Measurements from ENCODE around the gene PITX1.
"Not testable (repeated sequence)": the region's sequence is repeated elsewhere in the genome, so short reads cannot be mapped to it uniquely, and the experiment has no call there.

Gene PITX1

DNA sequence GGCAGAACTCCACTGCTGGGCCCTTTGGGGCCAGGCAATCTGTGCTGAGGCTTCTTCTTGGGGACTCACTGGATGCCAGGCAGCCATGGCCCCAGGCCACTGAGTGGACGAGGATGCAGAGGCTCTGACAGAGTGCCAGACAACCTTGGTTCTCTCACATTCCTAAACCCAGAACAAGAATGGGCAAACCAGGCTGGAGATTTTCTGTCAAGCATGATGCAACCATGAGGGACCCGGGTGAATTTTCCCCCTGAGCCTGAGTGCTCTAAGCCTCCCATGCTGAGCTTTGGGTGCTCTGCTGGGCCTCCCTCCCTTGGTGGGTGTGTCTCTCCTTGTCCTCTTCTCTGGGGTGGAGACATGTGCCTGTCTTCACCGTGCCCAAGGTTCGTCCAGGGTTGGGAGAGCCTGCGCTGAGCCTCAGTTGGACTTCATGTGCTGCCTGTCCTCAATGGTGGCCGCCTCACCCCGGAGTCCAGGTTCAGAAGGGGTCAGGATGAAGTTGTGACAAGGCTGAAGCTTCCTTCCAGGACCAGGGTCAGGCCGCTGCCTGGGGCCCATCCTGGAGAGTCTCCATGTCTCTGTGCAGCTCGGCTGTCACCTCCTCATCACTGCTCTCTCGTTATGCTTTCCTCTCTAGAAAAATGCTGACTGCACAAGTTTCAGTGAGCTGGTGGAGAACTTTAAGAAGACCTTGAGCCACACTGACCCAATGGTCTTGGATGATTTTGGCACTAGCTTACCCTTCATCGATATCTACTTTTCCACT lies 24.1 kb downstream of the PITX1 start:
- peaks cover 2% of the 10 kb centered on the region for H3K27me3 Mint-ChIP-seq
- no peaks in the 10 kb centered on the region for H3K36me3 Mint-ChIP-seq
- H3K27ac Mint-ChIP-seq, result no peak overlapping the region
- no peak overlapping the region for H3K4me3 Mint-ChIP-seq
- DNase-seq (ENCODE audit: low spot score in 2 of 2) (no peak), ATAC-seq (ENCODE audit: low read depth) (no peak)
- H3K4me1 Mint-ChIP-seq, result no peaks in the 10 kb centered on the region
- no peaks in the 10 kb centered on the region for H3K9me3 Mint-ChIP-seq

DNA sequence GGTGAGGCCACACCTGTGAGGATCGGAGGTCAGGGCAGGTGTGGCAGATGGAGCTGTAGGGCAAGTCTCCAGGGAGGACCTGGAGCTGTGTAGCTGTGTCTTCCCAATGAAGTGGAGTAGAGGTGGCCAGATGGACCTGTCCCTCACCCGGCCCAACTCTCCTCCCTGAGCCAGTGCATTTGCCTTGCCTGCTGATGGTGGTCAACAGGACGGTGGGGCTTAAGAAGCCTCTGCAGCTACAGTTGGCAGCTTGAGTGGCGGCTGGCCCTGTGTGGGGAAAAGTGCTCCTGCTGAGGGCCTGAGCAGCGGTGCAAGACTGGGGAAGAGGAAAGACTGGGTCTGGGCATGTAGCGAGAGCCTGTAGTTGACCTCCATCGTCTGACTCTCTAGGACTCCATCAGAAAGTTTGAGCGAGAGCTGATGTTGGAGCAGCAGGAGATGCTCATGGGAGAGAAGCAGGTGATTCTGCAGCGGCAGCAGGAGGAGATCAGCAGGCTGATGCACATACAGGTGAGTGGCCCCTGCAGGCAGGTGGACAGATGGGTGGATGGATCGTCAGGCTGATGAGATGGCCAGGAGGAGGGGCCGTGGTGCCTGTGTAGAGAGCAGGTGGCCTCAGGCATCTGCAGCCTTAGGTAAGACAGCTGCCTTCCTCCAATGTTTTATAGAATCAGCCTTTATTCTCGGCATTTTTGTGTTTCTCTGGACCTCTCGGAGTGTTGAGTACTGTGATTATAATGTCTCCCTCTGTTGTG lies 24.9 kb downstream of the PITX1 start:
- Mint-ChIP-seq H3K4me1 (no peaks in the 10 kb centered on the region), H3K36me3 (no peaks in the 10 kb centered on the region), H3K27me3 (peaks cover 5% of the 10 kb centered on the region), H3K4me3 (no peak overlapping the region), H3K27ac (no peak overlapping the region), H3K9me3 (no peaks in the 10 kb centered on the region)
- DNase-seq (ENCODE audit: low spot score in 2 of 2) (no peak), ATAC-seq (ENCODE audit: low read depth) (no peak)

DNA sequence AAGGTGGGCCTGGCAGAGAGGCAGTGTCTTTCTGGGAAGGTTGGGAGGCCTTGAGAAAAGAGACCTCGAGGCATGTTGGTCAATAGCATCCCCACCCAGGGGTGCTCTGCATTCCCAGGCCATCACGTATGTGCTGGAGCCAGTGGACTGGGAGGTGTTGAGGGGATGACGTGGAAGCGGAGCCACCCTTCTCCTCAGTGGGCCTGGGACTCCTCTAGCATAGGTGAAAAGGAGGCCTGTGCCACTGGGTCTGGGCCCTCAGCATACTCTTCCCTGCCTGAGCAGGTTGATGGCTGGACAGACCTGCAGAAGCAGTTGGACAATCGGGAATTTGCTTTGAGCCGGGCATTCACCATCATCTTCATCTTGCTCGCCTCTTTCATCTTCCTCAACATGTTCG lies 25.5 kb downstream of the PITX1 start:
- Mint-ChIP-seq H3K36me3 (no peaks in the 10 kb centered on the region), H3K27me3 (peaks cover 5% of the 10 kb centered on the region), H3K4me3 (no peak overlapping the region), H3K4me1 (no peaks in the 10 kb centered on the region), H3K27ac (no peak overlapping the region), H3K9me3 (no peaks in the 10 kb centered on the region)
- DNase-seq (ENCODE audit: low spot score in 2 of 2) (no peak), ATAC-seq (ENCODE audit: low read depth) (no peak)

DNA sequence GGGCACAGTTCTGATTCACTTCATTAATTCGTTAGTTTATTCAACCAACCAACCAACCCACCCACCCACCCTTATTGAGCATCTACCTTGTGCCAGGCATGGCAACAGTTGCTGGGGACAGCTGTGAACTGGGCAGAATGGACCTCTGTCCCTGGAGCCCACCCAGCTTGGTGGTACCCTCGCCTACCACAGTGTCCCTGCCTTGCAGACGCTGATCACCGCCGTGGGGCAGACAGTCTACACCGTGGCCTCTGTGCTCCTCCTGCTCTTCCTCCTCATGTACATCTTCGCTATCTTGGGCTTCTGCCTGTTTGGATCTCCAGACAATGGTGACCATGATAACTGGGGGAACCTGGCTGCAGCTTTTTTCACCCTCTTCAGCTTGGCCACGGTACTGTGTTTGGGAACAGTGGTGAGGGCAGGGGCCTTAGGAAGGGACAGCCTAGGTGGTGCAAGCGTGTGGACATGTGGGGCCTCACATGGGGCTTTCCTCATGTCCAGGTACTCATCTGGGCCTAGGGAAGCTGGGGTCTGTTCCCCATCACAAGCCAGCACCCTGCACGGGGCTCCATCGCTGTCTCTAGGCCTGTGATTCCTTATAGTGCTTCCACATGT lies 26.2 kb downstream of the PITX1 start:
- H3K9me3 Mint-ChIP-seq, result no peaks in the 10 kb centered on the region
- peaks cover 5% of the 10 kb centered on the region for H3K27me3 Mint-ChIP-seq
- H3K27ac Mint-ChIP-seq, result no peak overlapping the region

DNA sequence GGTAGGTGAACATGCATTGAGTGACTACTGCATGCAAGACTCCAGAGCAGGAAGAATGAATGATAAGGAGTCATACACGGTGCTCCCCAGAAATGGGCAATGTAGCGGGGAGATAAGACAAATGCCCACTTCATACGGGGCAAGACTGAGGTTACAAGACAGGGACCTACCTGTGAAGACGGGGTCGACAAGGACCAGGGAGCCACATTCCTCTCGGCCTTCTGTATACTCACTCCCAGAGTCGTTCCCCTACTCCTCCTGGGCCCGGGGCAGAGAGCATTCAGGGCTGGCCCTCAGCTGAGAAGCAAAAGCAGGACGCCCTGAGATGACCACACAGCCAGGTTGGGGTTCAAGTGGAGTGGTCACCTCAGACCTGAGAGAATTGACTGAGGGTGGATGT lies 26.7 kb downstream of the PITX1 start:
- Mint-ChIP-seq H3K36me3 (peaks cover 6% of the 10 kb centered on the region), H3K4me3 (no peak overlapping the region), H3K4me1 (no peaks in the 10 kb centered on the region), H3K9me3 (no peaks in the 10 kb centered on the region), H3K27me3 (peaks cover 2% of the 10 kb centered on the region), H3K27ac (no peak overlapping the region)
- ATAC-seq (ENCODE audit: low read depth) (no peak), DNase-seq (ENCODE audit: low spot score in 2 of 2) (no peak)

More for the DNA sequence above, 26.2 kb downstream of the PITX1 start:
- H3K4me1 Mint-ChIP-seq, result no peaks in the 10 kb centered on the region
- DNase-seq (ENCODE audit: low spot score in 2 of 2) (no peak), ATAC-seq (ENCODE audit: low read depth) (no peak)
- H3K4me3 Mint-ChIP-seq, result no peak overlapping the region
- H3K36me3 Mint-ChIP-seq, result peaks cover under 1% of the 10 kb centered on the region

DNA sequence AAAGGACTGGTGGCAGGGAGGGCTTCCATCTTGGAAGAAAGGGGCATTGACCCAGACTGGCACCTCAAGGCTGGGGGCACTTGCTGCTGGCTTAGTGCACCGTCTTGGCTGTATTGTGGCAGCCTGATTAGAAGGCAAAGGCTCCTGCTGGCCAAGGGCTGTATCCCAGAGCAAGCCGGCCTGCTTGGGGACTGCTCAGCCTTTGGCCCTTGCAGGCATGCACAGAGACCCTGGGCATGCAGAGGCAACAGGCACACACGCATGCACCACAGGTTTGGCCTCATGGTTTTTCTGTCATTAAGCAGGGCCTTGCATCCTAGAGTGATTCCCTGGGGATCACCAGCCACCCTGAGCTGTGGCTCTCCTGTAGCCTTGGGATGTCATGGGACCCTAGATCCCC lies 29.0 kb downstream of the PITX1 start:
- Mint-ChIP-seq H3K4me3 (no peak overlapping the region), H3K36me3 (peaks cover 7% of the 10 kb centered on the region), H3K27me3 (peaks cover 2% of the 10 kb centered on the region), H3K4me1 (no peaks in the 10 kb centered on the region), H3K9me3 (no peaks in the 10 kb centered on the region), H3K27ac (no peak overlapping the region)
- no peak for DNase-seq (ENCODE audit: low spot score in 2 of 2)
- no peak for ATAC-seq (ENCODE audit: low read depth)

DNA sequence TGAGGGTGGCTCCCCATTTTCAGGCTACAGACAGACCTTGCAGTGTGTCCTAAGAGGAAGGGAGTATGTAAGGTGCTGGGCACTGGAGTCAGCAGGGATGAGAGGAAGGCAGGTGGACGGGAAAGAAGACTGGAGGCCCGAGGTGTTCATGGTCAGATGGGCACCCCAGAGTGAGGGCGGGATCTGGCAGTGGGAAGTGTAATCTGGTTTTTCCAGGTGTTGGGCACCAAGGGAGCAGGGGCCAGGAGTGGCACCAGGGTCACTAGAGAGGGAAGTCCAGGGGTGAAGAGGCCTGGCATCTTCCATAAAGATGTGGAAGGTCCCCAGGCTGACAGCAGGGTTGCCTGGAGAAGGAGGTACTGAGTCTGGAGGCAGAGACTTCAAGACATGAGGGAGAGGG lies 29.7 kb downstream of the PITX1 start:
- H3K27ac Mint-ChIP-seq, result no peak overlapping the region

DNA sequence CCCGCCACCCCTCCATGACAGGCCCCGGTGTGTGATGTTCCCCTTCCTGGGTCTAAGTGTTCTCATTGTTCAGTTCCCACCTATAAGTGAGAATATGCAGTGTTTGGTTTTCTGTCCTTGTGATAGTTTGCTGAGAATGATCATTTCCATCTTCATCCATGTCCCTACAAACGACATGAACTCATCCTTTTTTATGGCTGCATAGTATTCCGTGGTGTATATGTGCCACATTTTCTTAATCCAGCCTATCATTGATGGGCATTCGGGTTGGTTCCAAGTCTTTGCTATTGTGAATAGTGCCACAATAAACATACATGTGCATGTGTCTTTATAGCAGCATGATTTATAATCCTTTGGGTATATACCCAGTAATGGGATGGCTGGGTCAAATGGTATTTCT lies 36.0 kb downstream of the PITX1 start:
- not testable (repeated sequence) for ATAC-seq (ENCODE audit: low read depth); DNase-seq (ENCODE audit: low spot score in 2 of 2); H3K27ac Mint-ChIP-seq

More for the DNA sequence above, 29.7 kb downstream of the PITX1 start:
- DNase-seq (ENCODE audit: low spot score in 2 of 2) (no peak), ATAC-seq (ENCODE audit: low read depth) (no peak)
- peaks cover 2% of the 10 kb centered on the region for H3K27me3 Mint-ChIP-seq
- no peaks in the 10 kb centered on the region for H3K4me1 Mint-ChIP-seq
- peaks cover 7% of the 10 kb centered on the region for H3K36me3 Mint-ChIP-seq
- H3K4me3 Mint-ChIP-seq, result no peak overlapping the region
- no peaks in the 10 kb centered on the region for H3K9me3 Mint-ChIP-seq

DNA sequence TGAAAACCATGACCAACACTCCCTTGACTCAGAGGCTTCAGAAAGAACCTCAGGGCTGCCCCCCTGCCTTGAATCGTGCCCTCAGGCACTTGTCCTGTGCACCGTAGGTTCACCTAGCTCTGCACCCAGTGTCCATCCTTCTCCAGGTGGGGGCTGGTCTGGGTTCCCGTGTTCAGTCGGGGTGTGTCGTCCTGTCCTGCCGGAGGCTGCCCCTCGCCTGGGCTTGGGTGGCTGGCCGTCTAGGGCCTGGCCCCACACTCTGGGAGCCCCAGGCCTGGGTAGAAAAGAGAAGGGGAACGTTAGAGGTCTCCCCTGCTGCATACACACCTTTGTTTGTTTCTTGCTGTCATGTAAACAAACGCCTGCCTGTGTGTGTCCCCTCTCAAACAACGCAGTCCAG lies 37.0 kb downstream of the PITX1 start:
- DNase-seq (ENCODE audit: low spot score in 2 of 2) (no peak), ATAC-seq (ENCODE audit: low read depth) (no peak)
- no peaks in the 10 kb centered on the region for H3K9me3 Mint-ChIP-seq
- H3K4me3 Mint-ChIP-seq, result no peak overlapping the region
- H3K27ac Mint-ChIP-seq, result no peak overlapping the region
- H3K36me3 Mint-ChIP-seq, result no peaks in the 10 kb centered on the region
- peaks cover 15% of the 10 kb centered on the region for H3K4me1 Mint-ChIP-seq
- H3K27me3 Mint-ChIP-seq, result no peaks in the 10 kb centered on the region

More for the DNA sequence above, 36.0 kb downstream of the PITX1 start:
- H3K4me3 Mint-ChIP-seq, H3K36me3 Mint-ChIP-seq, H3K27me3 Mint-ChIP-seq, H3K9me3 Mint-ChIP-seq: not testable (repeated sequence)
- peaks cover 15% of the 10 kb centered on the region for H3K4me1 Mint-ChIP-seq

DNA sequence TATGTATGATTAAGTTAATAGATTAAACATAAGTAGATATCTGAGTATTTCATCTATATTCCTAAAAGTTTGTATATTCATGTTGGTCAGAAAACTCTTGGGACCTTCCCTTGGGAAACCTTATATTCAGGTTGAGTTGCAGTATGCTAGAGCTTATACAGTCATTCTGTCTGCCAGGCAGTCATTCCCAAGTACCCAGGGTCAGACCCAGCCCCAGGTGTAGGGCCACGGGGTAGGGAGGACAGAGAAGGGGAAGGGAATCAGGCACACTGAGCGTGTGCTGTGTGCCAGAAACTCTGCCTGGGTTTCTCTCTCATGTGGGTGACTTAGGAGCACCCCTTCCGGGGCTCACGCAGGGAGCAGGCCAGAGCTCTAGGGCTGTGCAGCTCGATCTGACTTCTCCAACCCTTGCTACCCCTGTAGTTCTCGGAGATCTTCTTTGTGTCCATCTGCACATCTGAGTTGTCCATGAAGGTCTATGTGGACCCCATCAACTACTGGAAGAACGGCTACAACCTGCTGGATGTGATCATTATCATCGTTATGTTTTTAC lies 38.1 kb downstream of the PITX1 start:
- no peak for DNase-seq (ENCODE audit: low spot score in 2 of 2)

DNA sequence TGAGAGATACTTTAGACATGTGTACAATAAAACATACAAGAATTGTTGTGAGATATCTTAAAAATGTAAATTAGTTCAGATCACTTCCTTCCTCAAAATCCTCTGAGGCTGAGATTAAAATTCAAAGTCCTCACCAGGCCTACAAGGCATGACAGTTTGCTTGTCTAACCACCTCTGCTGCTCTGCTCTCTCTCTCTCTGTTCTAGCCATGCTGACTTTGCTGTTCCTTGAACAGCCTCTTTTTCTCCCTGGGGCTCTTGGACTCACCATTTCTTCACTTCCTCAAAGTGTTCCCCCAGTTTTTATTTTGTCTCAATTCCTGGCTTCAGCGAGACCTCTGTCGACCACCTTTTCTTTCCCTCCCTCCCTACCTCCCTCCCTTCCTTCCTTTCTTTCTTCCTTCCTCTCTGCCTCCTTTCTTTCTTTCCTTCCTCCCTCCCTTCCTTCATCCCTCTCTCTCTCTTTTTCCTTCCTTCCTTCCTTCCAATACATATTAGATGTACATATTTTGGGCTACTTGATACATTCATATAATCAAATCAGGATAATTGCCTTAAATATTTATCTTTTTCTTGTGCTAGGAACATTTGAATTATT lies 39.4 kb downstream of the PITX1 start:
- H3K27me3 Mint-ChIP-seq, result no peaks in the 10 kb centered on the region
- H3K4me3 Mint-ChIP-seq, result peak overlapping the region; percentile 45
- H3K27ac Mint-ChIP-seq, result peak overlapping the region; percentile 17
- DNase-seq (ENCODE audit: low spot score in 2 of 2) (peak in 1 of 2 donors; percentile 31), ATAC-seq (ENCODE audit: low read depth) (peak; percentile 99)
- H3K9me3 Mint-ChIP-seq, result no peaks in the 10 kb centered on the region
- H3K36me3 Mint-ChIP-seq, result no peaks in the 10 kb centered on the region
- peaks cover 15% of the 10 kb centered on the region for H3K4me1 Mint-ChIP-seq

More for the DNA sequence above, 38.1 kb downstream of the PITX1 start:
- H3K4me1 Mint-ChIP-seq, result peaks cover 15% of the 10 kb centered on the region
- ATAC-seq (ENCODE audit: low read depth), result no peak
- no peak overlapping the region for H3K27ac Mint-ChIP-seq
- H3K4me3 Mint-ChIP-seq, result no peak overlapping the region
- no peaks in the 10 kb centered on the region for H3K36me3 Mint-ChIP-seq
- H3K27me3 Mint-ChIP-seq, result no peaks in the 10 kb centered on the region
- no peaks in the 10 kb centered on the region for H3K9me3 Mint-ChIP-seq

DNA sequence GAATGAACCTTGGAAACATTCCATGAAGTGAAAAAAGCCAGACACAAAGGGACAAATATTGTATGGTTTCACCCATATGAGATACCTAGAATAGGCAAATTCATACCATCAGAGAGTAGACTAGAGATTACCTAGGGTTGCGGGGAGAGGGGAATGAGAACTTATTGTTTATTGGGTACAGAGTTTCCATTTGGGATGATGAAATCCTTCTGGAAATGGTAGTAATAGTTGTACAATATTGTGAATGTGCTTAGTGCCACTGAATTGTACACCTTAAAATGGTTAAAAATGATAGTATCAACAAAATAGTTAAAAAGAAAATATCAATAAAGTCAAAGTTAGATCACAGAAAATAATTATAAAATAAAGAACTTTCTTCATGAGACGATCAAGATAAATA lies 40.9 kb downstream of the PITX1 start:
- H3K36me3 Mint-ChIP-seq, result no peaks in the 10 kb centered on the region
- no peak overlapping the region for H3K27ac Mint-ChIP-seq
- H3K27me3 Mint-ChIP-seq, result no peaks in the 10 kb centered on the region
- no peak for DNase-seq (ENCODE audit: low spot score in 2 of 2)
- H3K9me3 Mint-ChIP-seq, result no peaks in the 10 kb centered on the region
- H3K4me3 Mint-ChIP-seq, result no peak overlapping the region
- ATAC-seq (ENCODE audit: low read depth), result no peak
- peaks cover 15% of the 10 kb centered on the region for H3K4me1 Mint-ChIP-seq

DNA sequence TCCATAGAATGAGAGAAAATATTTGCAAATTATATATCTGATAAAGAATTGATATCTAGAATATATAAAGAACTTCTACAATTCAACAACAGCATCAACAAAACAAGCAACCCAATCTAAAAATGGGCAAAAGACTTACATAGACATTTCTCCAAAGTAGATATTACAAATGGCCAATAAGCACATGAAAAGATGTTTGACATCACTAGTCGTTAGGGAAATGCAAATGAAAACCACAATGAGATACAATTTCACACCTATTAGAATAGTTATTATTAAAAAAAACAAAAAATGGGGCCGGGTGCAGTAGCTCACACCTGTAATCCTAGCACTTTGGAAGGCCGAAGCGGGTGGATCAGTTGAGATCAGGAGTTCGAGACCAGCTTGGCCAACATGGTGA lies 41.9 kb downstream of the PITX1 start:
- H3K9me3 Mint-ChIP-seq, result no peaks in the 10 kb centered on the region
- no peaks in the 10 kb centered on the region for H3K27me3 Mint-ChIP-seq
- H3K27ac Mint-ChIP-seq, result no peak overlapping the region
- ATAC-seq (ENCODE audit: low read depth) (no peak), DNase-seq (ENCODE audit: low spot score in 2 of 2) (no peak)
- no peak overlapping the region for H3K4me3 Mint-ChIP-seq
- H3K36me3 Mint-ChIP-seq, result no peaks in the 10 kb centered on the region
- H3K4me1 Mint-ChIP-seq, result peaks cover 15% of the 10 kb centered on the region

DNA sequence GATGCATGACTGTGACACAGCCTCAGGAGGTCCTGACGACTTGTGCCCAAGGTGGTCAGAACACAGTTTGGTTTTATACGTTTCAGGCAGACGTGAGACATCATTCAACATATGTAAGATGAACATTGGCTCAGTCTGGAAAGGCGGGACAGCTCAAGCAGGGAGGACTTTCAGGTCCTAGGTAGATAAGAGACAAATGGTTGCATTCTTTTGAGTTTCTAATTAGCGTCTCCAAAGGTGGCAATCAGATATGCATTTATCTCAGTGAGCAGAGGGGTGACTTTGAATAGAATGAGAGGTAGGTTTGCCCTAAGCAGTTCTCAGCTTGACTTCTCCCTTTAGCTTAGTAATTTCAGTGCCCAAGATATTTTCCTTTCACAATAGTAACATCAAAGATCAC lies 43.8 kb downstream of the PITX1 start:
- not testable (repeated sequence) for DNase-seq (ENCODE audit: low spot score in 2 of 2); H3K4me3 Mint-ChIP-seq; ATAC-seq (ENCODE audit: low read depth); H3K27me3 Mint-ChIP-seq; H3K9me3 Mint-ChIP-seq; H3K27ac Mint-ChIP-seq; H3K36me3 Mint-ChIP-seq
- peaks cover 11% of the 10 kb centered on the region for H3K4me1 Mint-ChIP-seq

Data from memory B cell (primary cell).